H1 (cell line): Measurements from ENCODE around the gene HS3ST5. TPM values are rescaled to one million over a fixed set of nuclear protein-coding genes. Genes with fewer than 3 reads are reported as not detected.

ENCODE experiments used
- CTCF ChIA-PET: fragments of 300-600 bp; sonication (Branson Sonifier 250); formaldehyde crosslinking; loops from one replicate; lab custom pipeline; 2021; ENCODE audit not compliant: partially characterized antibody; lab: Charles Lee
- POLR2A ChIA-PET: fragments of 300-600 bp; sonication (Branson Sonifier 250); formaldehyde crosslinking; loops from one replicate; lab custom pipeline; 2021; ENCODE audit warnings: inconsistent platforms; ENCODE audit not compliant: partially characterized antibody; lab: Charles Lee
- DNase-seq, 2 experiments: peaks; one replicate each; pipeline versions ENCODE4 v3.0.0 to v3.0.0-alpha.2; 2010 to 2022; ENCODE audit warnings: low spot score in 2 of 2, low read depth in 1 of 2, mixed read lengths in 1 of 2
- FAIRE-seq: peaks from 2 replicates; lab custom pipeline; 2011; peaks lifted over from hg19 to GRCh38; lab: Jason Lieb, UNC
- H2AFZ ChIP-seq: 2 replicates; pipeline ENCODE4 v1.8.1; 2012; ENCODE audit warnings: low read length, inconsistent platforms
- H2AK5ac ChIP-seq: 2 replicates; pipeline ENCODE4 v1.6.1; 2013; ENCODE audit warnings: low read depth, low read length
- H2BK120ac ChIP-seq: replicated peaks from 2 replicates; pipeline ENCODE3; 2013; ENCODE audit warnings: low read depth, low read length, inconsistent platforms
- H2BK12ac ChIP-seq: 2 replicates; pipeline ENCODE4 v1.6.1; 2013; ENCODE audit warnings: low read depth, low read length
- H2BK15ac ChIP-seq: 2 replicates; pipeline ENCODE4 v1.6.1; 2013; ENCODE audit warnings: low read length
- H2BK20ac ChIP-seq: 2 replicates; pipeline ENCODE4 v1.6.1; 2013; ENCODE audit warnings: low read length
- H2BK5ac ChIP-seq: 2 replicates; pipeline ENCODE4 v1.6.1; 2013; ENCODE audit warnings: low read depth, low read length
- H3K14ac ChIP-seq: 2 replicates; pipeline ENCODE4 v1.6.1; 2013; ENCODE audit warnings: inconsistent platforms; ENCODE audit not compliant: insufficient read length
- H3K18ac ChIP-seq: 2 replicates; pipeline ENCODE4 v1.6.1; 2013; ENCODE audit warnings: low read length; ENCODE audit errors: extremely low read depth
- H3K23ac ChIP-seq: 2 replicates; pipeline ENCODE4 v1.6.1; 2013; ENCODE audit warnings: inconsistent platforms; ENCODE audit not compliant: insufficient read length
- H3K23me2 ChIP-seq: 2 replicates; pipeline ENCODE4 v1.6.1; 2013; ENCODE audit warnings: low read depth, low read length
- H3K27ac ChIP-seq: 2 replicates; pipeline ENCODE4 v1.6.1; 2011; ENCODE audit warnings: low read depth, low read length, inconsistent platforms
- H3K27me3 ChIP-seq, 4 experiments: replicated peaks in 1 of 4; 1 replicate in 1 of 4; 2 replicates in 3 of 4; pipeline versions ENCODE4 v1.6.1 to v1.8.1; 2011 to 2013; ENCODE audit warnings: low read length in 3 of 4, mild to moderate bottlenecking in 3 of 4, inconsistent platforms in 2 of 4, mixed read lengths in 2 of 4, moderate library complexity in 1 of 4; ENCODE audit not compliant: control insufficient read depth in 3 of 4, insufficient read depth in 3 of 4; ENCODE audit errors: extremely low read depth in 1 of 4
- H3K36me3 ChIP-seq, 4 experiments: 2 replicates each; pipeline versions ENCODE4 v1.6.1 to v1.8.1; 2011 to 2013; ENCODE audit warnings: mild to moderate bottlenecking in 4 of 4, low read length in 3 of 4, moderate library complexity in 2 of 4, control low read depth in 1 of 4, inconsistent platforms in 1 of 4; ENCODE audit not compliant: insufficient read depth in 4 of 4, control insufficient read depth in 2 of 4
- H3K4ac ChIP-seq: replicated peaks from 2 replicates; pipeline ENCODE3; 2013; ENCODE audit warnings: low read length, low read depth, mixed read lengths, inconsistent platforms; ENCODE audit not compliant: insufficient read length
- H3K4me1 ChIP-seq, 4 experiments: replicated peaks in 1 of 4; 1 replicate in 1 of 4; 2 replicates in 3 of 4; pipeline versions ENCODE4 v1.6.1 to v1.8.1; 2011 to 2013; ENCODE audit warnings: low read length in 3 of 4, inconsistent platforms in 2 of 4, mixed read lengths in 1 of 4; ENCODE audit not compliant: insufficient read depth in 4 of 4, control insufficient read depth in 3 of 4
- H3K4me2 ChIP-seq, 2 experiments: 2 replicates each; pipeline versions ENCODE4 v1.6.1 to v1.8.1; 2011 to 2013; ENCODE audit warnings: low read depth in 2 of 2, low read length in 2 of 2, control low read depth in 1 of 2, inconsistent platforms in 1 of 2, mild to moderate bottlenecking in 1 of 2; ENCODE audit not compliant: insufficient read depth in 1 of 2
- H3K4me3 ChIP-seq, 4 experiments: fragments of 200-600, 300-600 bp in 1 of 4; sonication (generic), shearing (Covaris generic), sonication (Bioruptor Twin) in 1 of 4; 2 replicates each; pipeline versions ENCODE4 v1.5.1 to v1.8.1; 2011 to 2016; ENCODE audit warnings: low read length in 4 of 4, low read depth in 3 of 4, control low read depth in 2 of 4, inconsistent platforms in 2 of 4, mild to moderate bottlenecking in 2 of 4, mixed read lengths in 1 of 4, moderate library complexity in 1 of 4; ENCODE audit not compliant: insufficient read depth in 2 of 4; ENCODE audit errors: extremely low read depth in 1 of 4
- H3K56ac ChIP-seq: replicated peaks from 2 replicates; pipeline ENCODE3; 2013; ENCODE audit warnings: low read depth, mild to moderate bottlenecking, mixed read lengths, low read length, inconsistent platforms; ENCODE audit not compliant: insufficient read length
- H3K79me1 ChIP-seq: 2 replicates; pipeline ENCODE4 v1.6.1; 2013; ENCODE audit warnings: low read depth, low read length, control low read depth
- H3K79me2 ChIP-seq, 2 experiments: 2 replicates each; pipeline versions ENCODE4 v1.6.1 to v1.8.1; 2012 to 2013; ENCODE audit warnings: low read length in 2 of 2, mild to moderate bottlenecking in 2 of 2, inconsistent platforms in 1 of 2; ENCODE audit not compliant: insufficient read depth in 2 of 2, control insufficient read depth in 1 of 2
- H3K9ac ChIP-seq, 4 experiments: replicated peaks in 1 of 4; 1 replicate in 1 of 4; 2 replicates in 3 of 4; pipeline versions ENCODE4 v1.6.1 to v1.8.1; 2011 to 2013; ENCODE audit warnings: low read depth in 3 of 4, low read length in 3 of 4, control low read depth in 2 of 4, mild to moderate bottlenecking in 2 of 4, moderate library complexity in 2 of 4, inconsistent platforms in 1 of 4; ENCODE audit errors: extremely low read depth in 1 of 4
- H3K9me3 ChIP-seq, 2 experiments: 2 replicates each; pipeline versions ENCODE4 v1.6.1 to v1.8.1; 2012 to 2013; ENCODE audit warnings: mild to moderate bottlenecking in 2 of 2, moderate library complexity in 2 of 2, control low read depth in 1 of 2, inconsistent platforms in 1 of 2, low read depth in 1 of 2, low read length in 1 of 2, mixed read lengths in 1 of 2; ENCODE audit not compliant: insufficient read depth in 2 of 2
- H4K20me1 ChIP-seq, 2 experiments: replicated peaks in 1 of 2; 2 replicates each; pipeline versions ENCODE3 to v1.8.1; 2011 to 2013; ENCODE audit warnings: inconsistent platforms in 2 of 2, low read length in 2 of 2, mild to moderate bottlenecking in 1 of 2; ENCODE audit not compliant: insufficient read depth in 2 of 2, control insufficient read depth in 1 of 2
- H4K5ac ChIP-seq: 2 replicates; pipeline ENCODE4 v1.6.1; 2013; ENCODE audit warnings: low read length, low read depth, mixed read lengths, inconsistent platforms; ENCODE audit not compliant: insufficient read length
- H4K8ac ChIP-seq: 2 replicates; pipeline ENCODE4 v1.8.0; 2013; ENCODE audit warnings: mild to moderate bottlenecking, moderate library complexity, low read length, inconsistent platforms; ENCODE audit not compliant: insufficient read depth; ENCODE audit errors: extremely low read depth
- H4K91ac ChIP-seq: replicated peaks from 2 replicates; pipeline ENCODE3; 2013; ENCODE audit warnings: low read length, mixed read lengths, inconsistent platforms; ENCODE audit not compliant: insufficient read length
- BACH1 ChIP-seq: IDR thresholded peaks from 2 replicates; pipeline ENCODE4 v1.6.1; 2012; ENCODE audit warnings: low read length, improper control_type of control experiment
- CBX5 ChIP-seq: fragments of 300-800, 300-1000 bp; sonication (generic); IDR thresholded peaks from 2 replicates; pipeline ENCODE4 v1.7.1; 2016; ENCODE audit warnings: antibody characterized with exemption, low read length, low read depth
- CHD1 ChIP-seq: IDR thresholded peaks from 2 replicates; pipeline ENCODE4 v1.6.1; 2012; ENCODE audit warnings: low read depth, low read length, improper control_type of control experiment
- CTBP2 ChIP-seq: IDR thresholded peaks from 2 replicates; pipeline ENCODE4 v1.7.0; 2011; ENCODE audit warnings: borderline replicate concordance, mild to moderate bottlenecking, moderate library complexity, mixed read lengths, low read length; ENCODE audit not compliant: insufficient read depth, insufficient read length
- HDAC6 ChIP-seq: IDR thresholded peaks from one replicate; pipeline ENCODE4 v1.7.1; 2012; ENCODE audit warnings: low read depth, mild to moderate bottlenecking, inconsistent platforms, low read length, moderate library complexity
- MAX ChIP-seq: IDR thresholded peaks from 2 replicates; pipeline ENCODE4 v1.6.1; 2012; ENCODE audit warnings: inconsistent platforms
- PHF8 ChIP-seq: fragments of 200-600 bp; sonication (generic); conservative IDR thresholded peaks from 2 replicates; pipeline ENCODE4 v1.7.1; 2012; ENCODE audit warnings: low read depth, mild to moderate bottlenecking, inconsistent platforms, low read length, moderate library complexity
- POLR2A ChIP-seq, 2 experiments: IDR thresholded peaks; 1 replicate in 1 of 2; 2 replicates in 1 of 2; pipeline ENCODE4 v1.6.1; 2011; ENCODE audit warnings: low read depth in 2 of 2, low read length in 2 of 2, mild to moderate bottlenecking in 2 of 2; ENCODE audit errors: control extremely low read depth in 1 of 2
- POU5F1 ChIP-seq: IDR thresholded peaks from 2 replicates; pipeline ENCODE4 v1.6.1; 2011; ENCODE audit warnings: low read depth, mild to moderate bottlenecking, low read length, moderate library complexity
- RFX5 ChIP-seq: IDR thresholded peaks from 2 replicates; pipeline ENCODE4 v1.6.1; 2011; ENCODE audit warnings: low read depth, low read length, improper control_type of control experiment, borderline replicate concordance
- RXRA ChIP-seq: IDR thresholded peaks from 2 replicates; pipeline ENCODE4 v1.6.1; 2011; ENCODE audit warnings: low read depth, mild to moderate bottlenecking, low read length, moderate library complexity; ENCODE audit not compliant: insufficient read depth
- SAP30 ChIP-seq: fragments of 300-600 bp; sonication (generic); IDR thresholded peaks from 2 replicates; pipeline ENCODE4 v1.7.1; 2012; ENCODE audit warnings: low read length, moderate library complexity, mild to moderate bottlenecking, inconsistent platforms; ENCODE audit not compliant: insufficient read depth, insufficient replicate concordance
- SRF ChIP-seq: IDR thresholded peaks from 2 replicates; pipeline ENCODE4 v1.6.1; 2011; ENCODE audit warnings: mild to moderate bottlenecking, low read depth, low read length, moderate library complexity
- SUZ12 ChIP-seq: fragments of 200-600 bp; sonication (generic); IDR thresholded peaks from 2 replicates; pipeline ENCODE4 v1.6.1; 2012; ENCODE audit warnings: mild to moderate bottlenecking, inconsistent platforms, low read length, moderate library complexity, mixed read lengths
- TBP ChIP-seq: IDR thresholded peaks from 2 replicates; pipeline ENCODE4 v1.6.1; 2011; ENCODE audit warnings: low read depth, low read length, improper control_type of control experiment
- WGBS, 2 experiments: shearing (Covaris generic) in 1 of 2; methylation state at CpG; one replicate each; pipeline versions ENCODE4 v1.1.6 to v1.1.7; 2013 to 2015; ENCODE audit warnings: low lambda C conversion rate in 2 of 2, mixed read lengths in 2 of 2, inconsistent platforms in 1 of 2, low coverage in 1 of 2, missing lambda C conversion rate in 1 of 2; ENCODE audit not compliant: insufficient replicate concordance in 2 of 2, insufficient coverage in 1 of 2, insufficient read length in 1 of 2; ENCODE audit errors: extremely low coverage in 1 of 2, missing lambda C conversion rate in 1 of 2; 5-methylcytosine and 5-hydroxymethylcytosine counted together
- polyA plus RNA-seq, 7 experiments: library from polyadenylated mRNA; depleted of rRNA in 3 of 7; stranded (reverse) in 5 of 7; unstranded in 2 of 7; fragments of >200 nt in 5 of 7; fragments of 200-250 nt in 2 of 7; gene quantifications; 1 replicate in 5 of 7; 2 replicates in 1 of 7; 4 replicates in 1 of 7; pipeline versions ENCODE4 v1.2.1 to v1.2.3, GENCODE V29; 2011 to 2013; ENCODE audit warnings: missing spikeins in 2 of 7, mixed read lengths in 2 of 7
- total RNA-seq: library from RNA; stranded (reverse); fragmentation: NEBNext Ultra II Directional; extraction: Animal tissue kit (Norgen Biotek cat#: 25700); gene quantifications from 2 replicates; pipeline ENCODE4 v1.2.1, GENCODE V29; 2021

HS3ST5 gene
- total and polyA plus RNA-seq, 2 of the 8 experiments (the other 6 are each of a cell fraction or from before 2014, with no cell fraction given): 1.2 to 9.9 TPM

GRCh38 chr6:114125576-114125975 lies 217.2 kb downstream of the HS3ST5 start:
- H4K20me1 ChIP-seq: no peaks in the 10 kb centered on the region
- H3K36me3 ChIP-seq: no peaks in the 10 kb centered on the region
- no peaks in the 10 kb centered on the region for H3K23me2 ChIP-seq
- no peak for FAIRE-seq
- no peak for DNase-seq
- H3K23ac ChIP-seq: no peak overlapping the region
- no peak overlapping the region for H3K18ac ChIP-seq
- no peak overlapping the region for H3K56ac ChIP-seq
- H4K91ac ChIP-seq: no peak overlapping the region
- no peak overlapping the region for H3K4ac ChIP-seq
- no peak overlapping the region for H2BK15ac ChIP-seq
- no peak overlapping the region for H3K4me3 ChIP-seq
- H4K8ac ChIP-seq: no peak overlapping the region
- no peak overlapping the region for H2BK5ac ChIP-seq
- H2BK12ac ChIP-seq: no peak overlapping the region
- H3K27ac ChIP-seq: no peak overlapping the region
- H2BK120ac ChIP-seq: no peak overlapping the region
- ChIA-PET CTCF (interaction anchor here (1.4 to 4.9 kb wide), 2 partner anchors 17 to 145 kb away, joined by 4 to 29 read pairs; no protein-coding TSS in a partner anchor), POLR2A (interaction anchor here (0.7 kb wide), 1 partner anchor 16 kb away, joined by 3 read pairs; no protein-coding TSS in a partner anchor)
- H3K27me3 ChIP-seq: no peaks in the 10 kb centered on the region
- H3K9ac ChIP-seq: no peak overlapping the region
- H3K4me1 ChIP-seq: peaks cover 0 to 7% (median 3%) of the 10 kb centered on the region in 4 experiments; a peak in 5 of 7 replicates
- no peaks in the 10 kb centered on the region for H3K79me2 ChIP-seq
- H2BK20ac ChIP-seq: no peak overlapping the region
- no peak overlapping the region for H2AFZ ChIP-seq
- H3K14ac ChIP-seq: no peak overlapping the region
- H3K79me1 ChIP-seq: no peaks in the 10 kb centered on the region; the same call in 1 of the 2 replicates
- no peak overlapping the region for H4K5ac ChIP-seq
- H3K4me2 ChIP-seq: no peak overlapping the region
- no peak overlapping the region for H2AK5ac ChIP-seq
- no peaks in the 10 kb centered on the region; a peak in 1 of 4 replicates for H3K9me3 ChIP-seq
- WGBS, 2 experiments: 80% methylated on average over 3 of the region's 3 CpGs; no CpG with 5 or more reads in 1 of the 2 experiments
- TF ChIP-seq CHD1: no peak
- TF ChIP-seq POU5F1: no peak
- TF ChIP-seq SRF: no peak
- no peak for TF ChIP-seq BACH1
- no peak for TF ChIP-seq SAP30
- no peak for TF ChIP-seq RFX5
- TF ChIP-seq CBX5: no peak
- TF ChIP-seq HDAC6: no peak
- TF ChIP-seq PHF8: no peak
- no peak for TF ChIP-seq TBP
- TF ChIP-seq SUZ12: no peak
- TF ChIP-seq RXRA: no peak
- no peak for TF ChIP-seq POLR2A (IDR thresholded peaks at IDR 0.05; ENCODE audit: control extremely low read depth in 1 of 2, low read depth in 2 of 2, low read length in 2 of 2)
- no peak for TF ChIP-seq MAX
- TF ChIP-seq CTBP2: no peak
